ENCODE measurements around the gene TTYH2. TPM values are rescaled to one million over a fixed set of nuclear protein-coding genes. Genes with fewer than 3 reads are reported as not detected.

TTYH2 gene
- total and polyA plus RNA-seq, 2 experiments from 2014 or later, result 1.4 to 3.9 TPM

- TF ChIP-seq POLR2AphosphoS5 (IDR thresholded peaks at IDR 0.05; ENCODE audit: low read depth), result no peak
- no peak for TF ChIP-seq ZNF114 (CRISPR knock-in tag; IDR thresholded peaks at IDR 0.05)
- no peak for TF ChIP-seq ZNF462 (CRISPR knock-in tag; IDR thresholded peaks at IDR 0.05)
- TF ChIP-seq REST (IDR thresholded peaks at IDR 0.05; ENCODE audit: unreplicated experiment), result no peak
- TF ChIP-seq CTCF (conservative IDR thresholded peaks at IDR 0.05; ENCODE audit: low read depth in 2 of 2), result peak; percentile 9 to 24; a peak in 2 of 4 replicates
- Histone ChIP-seq H3K4me2 (no peak overlapping the region), H2AFZ (no peak overlapping the region), H3K27ac (ENCODE audit: low read depth) (no peak overlapping the region), H3K4me1 (ENCODE audit: insufficient read depth) (0 out of 2 replicates have a peak, but pooled peaks cover 3% of the 10 kb centered on the region), H3K36me3 (ENCODE audit: insufficient read depth) (no peaks in the 10 kb centered on the region), H4K20me1 (replicated peaks; ENCODE audit: insufficient read depth) (no peaks in the 10 kb centered on the region), H3K9me2 (ENCODE audit: insufficient read depth) (no peaks in the 10 kb centered on the region), H3K79me2 (replicated peaks; ENCODE audit: insufficient read depth) (no peaks in the 10 kb centered on the region), H3K4me3 (no peak overlapping the region), H3F3A (replicated peaks; ENCODE audit: low read depth) (no peaks in the 10 kb centered on the region), H3K27me3 (ENCODE audit: insufficient read depth) (no peaks in the 10 kb centered on the region)
- Mint-ChIP-seq H3K4me1 (no peaks in the 10 kb centered on the region; the same call in 2 of the 3 replicates), H3K27ac (no peak overlapping the region), H3K27me3 (ENCODE audit: insufficient read depth, low read depth, poor library complexity) (peaks cover 3% of the 10 kb centered on the region), H3K9me3 (no peaks in the 10 kb centered on the region; the same call in 2 of the 3 replicates), H3K36me3 (ENCODE audit: low read depth) (no peaks in the 10 kb centered on the region; the same call in 2 of the 3 replicates), H3K4me3 (no peak overlapping the region)
- DNase-seq (ENCODE audit: low spot score), result peak; percentile 26
- no peak for ATAC-seq
Measured at GRCh38 chr17:74290340-74290739, 77.0 kb downstream of the TTYH2 start.
